HG03342 (cell line): ENCODE results near the gene HOXC9.
"Not testable (repeated sequence)": the region's sequence is repeated elsewhere in the genome, so short reads cannot be mapped to it uniquely, and the experiment has no call there.

ENCODE experiments used
- ATAC-seq: cut with Tn5 transposase; IDR thresholded peaks from one replicate; pipeline ENCODE4 v1.9.1; 2021; ENCODE audit warnings: mild to moderate bottlenecking, moderate library complexity; ENCODE audit not compliant: unreplicated experiment

HOXC9 gene

DNA sequence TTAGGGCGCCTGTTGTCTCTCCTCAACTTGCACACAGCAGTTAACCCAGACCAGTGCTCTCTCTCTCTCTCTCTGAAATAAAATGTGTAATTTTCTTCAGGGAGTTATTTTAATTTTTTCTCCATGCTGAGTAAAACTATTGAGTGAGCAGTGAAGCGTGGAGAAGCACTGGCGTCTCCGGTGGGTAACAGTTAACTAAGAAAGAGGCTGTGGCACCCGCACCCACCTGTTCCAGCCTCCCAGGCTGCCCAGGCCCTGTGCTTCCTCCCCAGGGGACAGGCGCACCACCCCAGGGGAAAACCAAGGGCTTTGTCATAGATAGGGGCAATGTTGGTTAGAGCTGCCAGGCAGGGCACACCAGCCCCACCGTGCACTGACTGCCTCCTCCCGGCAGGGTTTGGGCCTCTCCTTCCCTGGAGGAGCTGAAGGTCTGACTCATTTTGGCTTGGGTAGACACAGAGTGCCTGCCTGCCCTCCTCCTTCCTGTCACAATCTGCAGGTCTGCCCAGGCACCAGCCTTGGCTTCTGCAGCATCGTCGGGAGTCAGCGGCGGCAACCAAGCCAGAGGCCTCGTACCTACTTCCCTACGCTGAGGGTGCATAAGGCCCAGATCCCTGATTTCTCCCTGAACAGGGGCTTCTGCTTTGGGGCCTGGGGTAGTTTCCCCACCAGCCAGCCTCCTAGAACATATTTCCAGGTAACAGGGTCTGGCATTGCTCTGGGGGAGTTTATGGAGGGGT lies 36.8 kb downstream of the HOXC9 start:
- no peak for ATAC-seq

DNA sequence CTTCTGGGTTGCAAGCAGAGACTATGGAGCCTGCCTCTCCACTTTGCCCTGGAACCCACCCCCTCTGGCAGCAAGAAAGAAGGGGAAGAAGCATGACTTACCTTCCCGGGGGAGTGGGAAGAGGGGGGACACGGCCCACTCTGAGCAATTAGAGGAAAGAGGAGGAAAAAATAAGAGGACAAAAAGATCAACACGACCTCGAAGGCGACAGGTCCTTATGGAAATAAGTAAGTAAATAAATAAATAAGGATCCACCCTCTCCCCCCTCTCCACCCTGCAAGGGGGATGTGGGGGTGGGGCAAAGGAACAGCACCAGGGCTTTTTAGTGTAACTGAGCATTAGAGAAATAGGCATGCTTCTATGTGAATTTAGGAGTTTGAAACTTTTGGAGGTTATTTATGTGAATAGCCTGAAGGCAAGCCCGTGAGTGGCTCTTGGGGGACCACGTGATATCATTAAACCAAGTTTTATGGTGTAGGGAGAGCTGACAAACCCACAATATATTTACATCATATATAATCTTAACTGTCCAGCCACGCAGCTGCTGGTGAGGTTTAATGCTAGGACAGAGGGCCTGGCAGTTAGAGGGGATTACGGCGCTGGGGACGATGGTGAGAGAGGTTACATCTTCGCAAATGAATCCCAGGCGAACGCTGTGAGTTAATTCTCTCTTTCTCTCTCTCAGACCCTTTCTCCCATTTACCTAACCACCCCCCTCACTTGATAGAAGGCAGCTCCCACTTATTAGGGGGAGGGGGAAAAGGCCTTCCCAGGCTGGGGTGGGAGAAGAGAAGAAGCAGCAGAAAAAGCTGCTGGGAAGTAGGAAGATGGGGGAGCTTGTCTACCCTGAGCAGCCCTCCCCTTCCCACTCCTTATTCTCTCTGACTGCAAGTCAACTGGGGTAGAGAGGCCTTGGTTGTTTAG lies 37.7 kb downstream of the HOXC9 start:
- ATAC-seq: no peak

GRCh38 chr12:54038284-54038870 lies 38.4 kb downstream of the HOXC9 start:
- ATAC-seq: no peak

- no peak for ATAC-seq
Observed at GRCh38 chr12:54038871-54039414, 39.0 kb downstream of the HOXC9 start.

GRCh38 chr12:54039417-54040147 lies 39.6 kb downstream of the HOXC9 start:
- ATAC-seq: no peak

DNA sequence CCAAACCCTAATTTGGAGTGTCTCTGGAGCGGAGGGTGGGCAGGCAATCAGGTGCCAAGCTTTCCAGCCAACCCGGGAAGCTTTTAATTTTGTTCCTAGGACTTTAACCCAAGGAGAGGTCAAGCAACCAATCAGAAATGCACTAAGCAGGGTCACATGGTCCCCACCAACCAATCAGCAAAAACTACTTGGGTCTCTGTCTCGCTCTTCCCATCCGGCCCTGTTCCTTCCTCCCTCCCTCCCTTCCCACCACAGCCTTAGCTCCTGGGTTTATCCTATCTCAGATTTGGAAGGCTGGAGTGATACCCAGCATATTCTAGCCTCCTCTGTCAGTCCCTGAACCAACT lies 40.2 kb downstream of the HOXC9 start:
- no peak for ATAC-seq

- ATAC-seq: no peak
Observed at GRCh38 chr12:54040648-54041047, 40.7 kb downstream of the HOXC9 start.

DNA sequence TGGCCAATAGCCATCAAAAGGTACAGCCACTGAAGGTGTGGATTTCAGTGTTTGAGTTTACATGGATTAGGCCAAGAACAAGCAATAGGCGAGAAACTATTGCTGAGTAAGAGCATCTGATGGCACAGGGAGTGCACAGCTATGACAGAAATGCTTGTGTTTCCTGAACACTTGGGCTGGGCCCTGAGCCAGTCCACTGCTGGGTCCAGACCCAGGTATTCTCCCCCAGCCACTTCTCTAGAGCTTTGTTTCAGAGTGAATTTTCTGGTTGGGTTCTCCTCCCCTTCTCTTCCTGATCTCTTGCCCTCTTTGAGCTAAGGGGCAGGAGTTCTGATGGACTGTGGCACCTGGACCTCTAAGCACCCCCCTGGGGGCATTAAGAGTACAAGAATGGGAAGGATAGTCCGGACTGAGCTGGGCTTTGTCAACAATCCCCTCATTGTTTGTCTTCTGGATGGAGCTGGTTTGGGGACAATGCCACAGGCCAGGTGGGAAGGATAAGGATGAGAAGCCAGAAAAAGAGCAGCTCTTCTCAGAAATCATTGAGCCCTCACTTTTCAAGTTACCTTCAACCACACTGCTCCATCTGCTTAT lies 41.2 kb downstream of the HOXC9 start:
- no peak for ATAC-seq

GRCh38 chr12:54042033-54042432 lies 42.1 kb downstream of the HOXC9 start:
- ATAC-seq: not testable (repeated sequence)

- no peak for ATAC-seq
Observed at GRCh38 chr12:54042970-54043853, 43.3 kb downstream of the HOXC9 start.

DNA sequence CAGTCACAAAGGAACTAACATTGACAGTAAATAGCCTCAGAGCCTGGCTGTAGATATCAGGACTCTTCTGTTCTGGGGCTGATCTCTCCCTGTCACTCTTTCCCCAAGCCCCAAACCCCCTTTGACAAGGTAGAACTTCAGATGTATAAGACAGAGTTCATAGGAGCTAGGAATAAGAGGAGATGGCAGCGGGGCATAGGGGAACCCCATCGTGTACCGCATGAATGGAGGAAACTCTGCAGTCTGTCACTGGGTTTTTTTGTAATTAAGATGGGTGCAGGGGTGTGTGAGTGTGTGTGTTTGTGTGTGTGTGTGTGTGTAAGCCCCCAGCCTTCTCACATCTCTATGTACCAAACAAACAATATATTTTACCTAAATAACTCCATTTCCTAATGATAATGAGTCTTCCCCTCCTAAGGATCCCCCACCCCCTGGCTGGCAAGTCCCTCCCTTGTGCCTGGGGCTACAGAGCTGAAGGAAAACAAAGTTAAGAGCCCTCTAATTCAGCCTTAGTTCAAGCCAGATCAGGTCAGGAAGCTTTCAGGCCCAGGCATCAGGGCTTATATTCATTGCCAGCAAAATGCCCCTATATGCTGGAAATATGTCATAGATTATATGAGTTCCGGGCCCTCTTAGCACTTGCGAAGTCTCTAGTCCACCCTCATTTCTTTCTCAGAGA lies 44.6 kb downstream of the HOXC9 start:
- ATAC-seq: no peak

- no peak for ATAC-seq
Observed at GRCh38 chr12:54045401-54045800, 45.4 kb downstream of the HOXC9 start.

DNA sequence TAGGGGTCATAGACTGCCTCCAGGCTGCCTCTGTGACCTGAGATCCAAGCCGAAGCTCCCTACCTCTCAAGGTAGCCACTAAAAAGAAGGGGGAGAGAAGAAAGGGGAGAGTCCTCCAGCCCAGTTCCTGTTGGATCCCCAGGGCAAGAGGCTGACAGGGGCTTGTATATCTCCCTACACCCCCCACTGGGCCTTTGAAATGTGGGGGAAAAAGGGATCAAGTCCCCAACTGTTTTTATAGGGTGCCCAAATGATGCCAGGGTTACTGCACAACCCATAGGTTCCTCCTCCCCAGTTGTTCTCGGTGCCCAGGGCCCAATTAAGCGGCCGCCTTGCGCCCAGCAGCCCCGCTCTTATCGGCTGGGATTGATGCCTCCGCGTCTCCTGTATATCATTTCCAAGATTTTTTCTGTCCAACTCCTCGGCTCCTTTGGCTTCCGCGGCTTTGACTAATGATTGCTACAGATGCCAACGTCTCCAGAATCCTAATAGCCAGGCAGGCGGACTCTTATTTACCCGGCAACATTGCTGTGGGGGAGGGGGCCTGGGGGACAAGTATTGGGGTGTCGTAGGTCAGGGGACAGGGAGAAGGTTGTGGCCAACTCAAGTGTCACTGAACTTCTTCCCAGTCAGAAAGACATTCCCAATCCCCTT lies 46.0 kb downstream of the HOXC9 start:
- ATAC-seq: no peak

DNA sequence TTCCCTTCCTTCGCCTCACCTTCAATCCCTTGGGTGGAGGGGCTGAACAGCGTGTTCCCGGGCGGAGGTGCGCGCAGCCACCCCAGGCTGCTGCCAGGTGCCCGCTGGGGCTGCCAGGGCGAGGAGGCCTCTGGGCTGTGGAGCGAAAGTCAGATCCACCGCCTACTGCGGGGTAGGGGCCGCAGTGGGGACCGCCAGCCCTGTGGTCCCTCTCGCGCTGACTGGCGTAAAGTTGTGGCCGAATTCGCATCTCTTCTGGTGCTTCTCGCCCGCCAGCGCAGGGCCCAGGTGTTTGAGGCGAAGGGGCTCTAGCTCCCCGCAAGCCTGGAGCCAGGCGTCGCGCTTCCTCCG lies 46.8 kb downstream of the HOXC9 start:
- no peak for ATAC-seq

- ATAC-seq: no peak
Observed at GRCh38 chr12:54047160-54047963, 47.4 kb downstream of the HOXC9 start.

DNA sequence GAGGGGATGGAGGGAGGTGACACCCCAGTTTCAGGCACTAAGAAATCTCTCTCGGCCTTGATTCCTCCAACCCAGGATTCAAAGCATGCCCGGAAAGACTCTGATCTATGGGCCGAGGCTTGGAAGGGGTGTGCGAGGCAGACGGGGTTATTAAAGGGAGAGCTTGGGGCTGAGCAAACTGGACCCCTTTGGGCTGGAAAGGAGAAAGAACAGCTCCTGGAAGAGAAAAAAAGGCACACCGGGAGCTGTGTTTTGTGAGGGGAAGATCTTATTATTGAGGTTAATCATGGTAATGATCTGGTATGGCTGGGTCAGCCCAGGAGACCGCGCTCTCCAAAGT lies 48.0 kb downstream of the HOXC9 start:
- ATAC-seq: no peak

- no peak for ATAC-seq
Observed at GRCh38 chr12:54048406-54049093, 48.6 kb downstream of the HOXC9 start.
